Keratinocyte (primary cell): Measurements from ENCODE around the gene SELENBP1. TPM values are rescaled to one million over a fixed set of nuclear protein-coding genes. Genes with fewer than 3 reads are reported as not detected.

Source experiments
- DNase-seq: peaks from one replicate; pipeline ENCODE4 v3.0.0-alpha.2; 2011; ENCODE audit warnings: low read depth, missing footprints, low spot score
- FAIRE-seq: peaks from 2 replicates; lab custom pipeline; 2011; peaks lifted over from hg19 to GRCh38; lab: Jason Lieb, UNC
- H2AFZ ChIP-seq: 2 replicates; pipeline ENCODE4 v1.6.0; 2012; ENCODE audit warnings: low read length, control low read depth, inconsistent platforms; ENCODE audit not compliant: control insufficient read depth
- H3K27ac ChIP-seq: 2 replicates; pipeline ENCODE4 v1.5.1; 2011; ENCODE audit warnings: low read length; ENCODE audit not compliant: control insufficient read depth, insufficient read depth
- H3K27me3 ChIP-seq: 3 replicates; pipeline ENCODE4 v1.6.0; 2011; ENCODE audit warnings: low read length; ENCODE audit not compliant: control insufficient read depth, insufficient read depth; ENCODE audit errors: extremely low read depth
- H3K36me3 ChIP-seq, 2 experiments: 2 replicates in 1 of 2; 3 replicates in 1 of 2; pipeline ENCODE4 v1.5.1; 2011; ENCODE audit warnings: low read length in 2 of 2, mild to moderate bottlenecking in 1 of 2; ENCODE audit not compliant: control insufficient read depth in 2 of 2, insufficient read depth in 2 of 2; ENCODE audit errors: extremely low read depth in 1 of 2
- H3K4me1 ChIP-seq: 3 replicates; pipeline ENCODE4 v1.5.1; 2011; ENCODE audit warnings: low read length; ENCODE audit not compliant: control insufficient read depth, insufficient read depth; ENCODE audit errors: extremely low read depth
- H3K4me2 ChIP-seq: 3 replicates; pipeline ENCODE4 v1.6.0; 2011; ENCODE audit warnings: low read depth, low read length; ENCODE audit not compliant: control insufficient read depth, insufficient read depth; ENCODE audit errors: extremely low read depth
- H3K4me3 ChIP-seq, 3 experiments: fragments of 200-600 bp in 1 of 3; sonication (generic) in 1 of 3; 2 replicates in 2 of 3; 3 replicates in 1 of 3; pipeline ENCODE4 v1.5.1; 2011 to 2016; ENCODE audit warnings: low read length in 3 of 3, mild to moderate bottlenecking in 3 of 3, control low read depth in 2 of 3, inconsistent platforms in 1 of 3, low read depth in 1 of 3, mixed read lengths in 1 of 3, mixed run types in 1 of 3, moderate library complexity in 1 of 3; ENCODE audit not compliant: control insufficient read depth in 2 of 3, insufficient read depth in 2 of 3; ENCODE audit errors: extremely low read depth in 1 of 3
- H3K79me2 ChIP-seq: 2 replicates; pipeline ENCODE4 v1.6.0; 2012; ENCODE audit warnings: low read length; ENCODE audit not compliant: control insufficient read depth, insufficient read depth
- H3K9ac ChIP-seq: 3 replicates; pipeline ENCODE4 v1.6.0; 2011; ENCODE audit warnings: low read length; ENCODE audit not compliant: control insufficient read depth, insufficient read depth; ENCODE audit errors: extremely low read depth
- H3K9me1 ChIP-seq: 3 replicates; pipeline ENCODE4 v1.6.0; 2011; ENCODE audit warnings: low read length; ENCODE audit not compliant: control insufficient read depth, insufficient read depth; ENCODE audit errors: extremely low read depth
- H3K9me3 ChIP-seq: 2 replicates; pipeline ENCODE4 v1.5.1; 2012; ENCODE audit warnings: low read depth, low read length; ENCODE audit not compliant: control insufficient read depth
- H4K20me1 ChIP-seq: 3 replicates; pipeline ENCODE4 v1.6.0; 2011; ENCODE audit warnings: low read length; ENCODE audit not compliant: control insufficient read depth, insufficient read depth; ENCODE audit errors: extremely low read depth
- CTCF ChIP-seq, 3 experiments: IDR thresholded peaks in 1 of 3; conservative IDR thresholded peaks in 1 of 3; optimal IDR thresholded peaks in 1 of 3; 2 replicates in 2 of 3; 3 replicates in 1 of 3; pipeline versions ENCODE3 to v1.5.1; 2011; ENCODE audit warnings: low read length in 3 of 3, mild to moderate bottlenecking in 3 of 3, moderate library complexity in 2 of 3, control low read depth in 1 of 3, inconsistent platforms in 1 of 3; ENCODE audit not compliant: insufficient read depth in 2 of 3; ENCODE audit errors: extremely low read depth in 1 of 3
- EZH2 ChIP-seq: IDR thresholded peaks from one replicate; pipeline ENCODE4 v1.6.1; 2012; ENCODE audit warnings: inconsistent platforms, mild to moderate bottlenecking, low read length, moderate library complexity
- dilution Hi-C: fragments of 300-500 bp; cut with MboI; formaldehyde crosslinking; loops from one replicate; pipeline ENCODE4 v1.7.0; 2020; ENCODE audit warnings: low sequenced_read_pairs; ENCODE audit not compliant: extremely low pct_ligation_motif_present
- polyA plus RNA-seq, 5 experiments: library from polyadenylated mRNA; depleted of rRNA in 3 of 5; stranded (reverse) in 3 of 5; stranded (forward) in 1 of 5; unstranded in 1 of 5; fragments of >200 nt; gene quantifications; 1 replicate in 1 of 5; 2 replicates in 3 of 5; 3 replicates in 1 of 5; pipeline versions ENCODE4 v1.2.1 to v1.2.3, GENCODE V29; 2011 to 2012; ENCODE audit warnings: missing spikeins in 2 of 5, low read depth in 1 of 5, low replicate concordance in 1 of 5

SELENBP1 gene
- polyA plus RNA-seq, 1 donor (not counting 4 experiments of a cell fraction or from before 2014, with no cell fraction given): 3.0 TPM

- FAIRE-seq: no peak
- dilution Hi-C loops: no loop called here
- Histone ChIP-seq H3K4me2 (no peak overlapping the region), H3K79me2 (no peaks in the 10 kb centered on the region), H3K27me3 (no peaks in the 10 kb centered on the region), H3K9me3 (no peaks in the 10 kb centered on the region), H3K9ac (no peak overlapping the region), H4K20me1 (no peaks in the 10 kb centered on the region), H3K9me1 (no peaks in the 10 kb centered on the region), H3K36me3 (no peaks in the 10 kb centered on the region), H3K4me1 (peaks cover 4% of the 10 kb centered on the region), H2AFZ (no peak overlapping the region), H3K27ac (no peak overlapping the region), H3K4me3 (no peak overlapping the region)
- no peak for DNase-seq
- TF ChIP-seq CTCF (optimal IDR thresholded peaks at IDR 0.05 in 1 of 3, IDR thresholded peaks at IDR 0.05 in 1 of 3, conservative IDR thresholded peaks at IDR 0.05 in 1 of 3; ENCODE audit: extremely low read depth in 1 of 3, insufficient read depth in 2 of 3, low read length in 3 of 3) (no peak), EZH2 (no peak)
These were observed 3.9 kb downstream of the SELENBP1 start for GRCh38 chr1:151368393-151369301.

- DNase-seq: no peak
- Histone ChIP-seq H3K4me3 (no peak overlapping the region), H3K9me1 (no peaks in the 10 kb centered on the region), H3K36me3 (no peaks in the 10 kb centered on the region), H2AFZ (no peak overlapping the region), H3K27ac (no peak overlapping the region), H3K9ac (no peak overlapping the region), H3K4me1 (peaks cover 4% of the 10 kb centered on the region), H3K9me3 (no peaks in the 10 kb centered on the region), H3K4me2 (no peak overlapping the region), H3K79me2 (no peaks in the 10 kb centered on the region), H3K27me3 (no peaks in the 10 kb centered on the region), H4K20me1 (no peaks in the 10 kb centered on the region)
- dilution Hi-C loops: no loop called here
- no peak for FAIRE-seq
- no peak for TF ChIP-seq EZH2
- no peak for TF ChIP-seq CTCF (optimal IDR thresholded peaks at IDR 0.05 in 1 of 3, IDR thresholded peaks at IDR 0.05 in 1 of 3, conservative IDR thresholded peaks at IDR 0.05 in 1 of 3; ENCODE audit: extremely low read depth in 1 of 3, insufficient read depth in 2 of 3, low read length in 3 of 3)
These were observed 4.7 kb downstream of the SELENBP1 start for GRCh38 chr1:151367658-151368392.
